Erythroblast (primary cell): ENCODE data around the gene MB21D2.

Experiments used
- GATA1 ChIP-seq: IDR thresholded peaks from 2 replicates; pipeline ENCODE4 v1.6.1; 2011; ENCODE audit warnings: low read depth, mild to moderate bottlenecking, control low read depth, low read length, moderate library complexity
- POLR2A ChIP-seq: IDR thresholded peaks from 2 replicates; pipeline ENCODE4 v1.6.1; 2011; ENCODE audit warnings: mild to moderate bottlenecking, low read length

DNA sequence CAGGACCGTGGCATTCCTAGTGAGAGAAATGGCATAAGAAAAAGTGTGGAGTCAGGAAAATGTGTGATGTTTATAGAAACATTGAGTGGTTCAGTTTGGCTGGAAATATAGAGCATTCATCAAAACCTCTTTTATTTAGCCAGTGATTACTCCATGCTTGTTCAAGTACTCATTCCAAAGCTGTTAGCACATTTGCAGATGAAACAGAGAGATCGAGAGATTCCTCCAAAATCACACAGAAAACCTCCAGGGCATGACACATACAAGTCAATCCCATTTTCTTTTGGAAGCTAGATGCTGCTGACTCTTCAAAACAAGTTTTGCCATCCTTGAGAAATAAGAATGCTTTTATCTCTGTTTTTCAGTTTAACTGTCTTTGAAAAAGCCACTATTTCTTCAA, 11.5 kb upstream of the MB21D2 start:
- TF ChIP-seq POLR2A (no peak), GATA1 (no peak)
